ENCODE data around the gene NXPH3.

NXPH3 gene

DNA sequence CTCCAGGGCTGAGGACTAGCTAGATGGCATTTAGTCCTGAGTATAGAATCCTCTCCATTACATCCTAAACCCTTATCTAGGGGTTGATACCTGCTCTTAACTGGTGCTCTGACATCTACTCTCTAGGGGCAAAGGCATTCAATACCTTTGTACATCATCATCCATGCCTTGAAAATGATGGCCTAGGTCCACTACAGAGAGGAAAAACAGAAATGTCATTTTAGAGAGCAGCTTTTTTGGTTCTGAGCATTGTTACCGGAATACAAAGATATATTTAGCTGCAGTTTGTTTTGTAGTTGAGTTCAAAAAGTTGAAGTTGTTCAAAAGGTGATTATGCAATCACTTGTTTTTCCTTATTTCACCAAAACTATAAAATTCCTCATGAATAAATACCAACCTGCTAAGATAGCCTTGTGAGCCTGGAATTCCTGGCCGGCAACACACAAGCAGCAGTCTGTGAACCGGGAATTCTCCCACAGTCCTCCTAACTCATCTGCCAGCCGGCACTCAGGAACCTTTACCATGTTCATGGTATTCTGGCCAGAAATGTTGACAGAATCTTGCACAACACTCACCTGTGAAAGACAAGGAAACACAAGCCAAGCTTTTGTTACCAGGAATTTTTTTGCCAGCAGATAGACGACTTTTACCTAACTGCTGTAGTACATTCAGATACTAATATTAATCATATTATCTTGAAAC is 35.4 kb downstream of the NXPH3 start:
- H3K36me3 ChIP-seq (ENCODE audit: control insufficient read depth, insufficient read depth, low read length): peaks cover 14% of the 10 kb centered on the region
- TF ChIP-seq, protein P1, sequence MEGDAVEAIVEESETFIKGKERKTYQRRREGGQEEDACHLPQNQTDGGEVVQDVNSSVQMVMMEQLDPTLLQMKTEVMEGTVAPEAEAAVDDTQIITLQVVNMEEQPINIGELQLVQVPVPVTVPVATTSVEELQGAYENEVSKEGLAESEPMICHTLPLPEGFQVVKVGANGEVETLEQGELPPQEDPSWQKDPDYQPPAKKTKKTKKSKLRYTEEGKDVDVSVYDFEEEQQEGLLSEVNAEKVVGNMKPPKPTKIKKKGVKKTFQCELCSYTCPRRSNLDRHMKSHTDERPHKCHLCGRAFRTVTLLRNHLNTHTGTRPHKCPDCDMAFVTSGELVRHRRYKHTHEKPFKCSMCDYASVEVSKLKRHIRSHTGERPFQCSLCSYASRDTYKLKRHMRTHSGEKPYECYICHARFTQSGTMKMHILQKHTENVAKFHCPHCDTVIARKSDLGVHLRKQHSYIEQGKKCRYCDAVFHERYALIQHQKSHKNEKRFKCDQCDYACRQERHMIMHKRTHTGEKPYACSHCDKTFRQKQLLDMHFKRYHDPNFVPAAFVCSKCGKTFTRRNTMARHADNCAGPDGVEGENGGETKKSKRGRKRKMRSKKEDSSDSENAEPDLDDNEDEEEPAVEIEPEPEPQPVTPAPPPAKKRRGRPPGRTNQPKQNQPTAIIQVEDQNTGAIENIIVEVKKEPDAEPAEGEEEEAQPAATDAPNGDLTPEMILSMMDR (IDR thresholded peaks at IDR 0.05; ENCODE audit: insufficient read depth, low read length, poor library complexity, severe bottlenecking): no peak
- no peak for DNase-seq (ENCODE audit: extremely low read depth, insufficient read length)
- no peak overlapping the region for H3K4me3 ChIP-seq (replicated peaks; ENCODE audit: low read depth, low read length)
- H3K27me3 ChIP-seq (replicated peaks; ENCODE audit: control insufficient read depth, insufficient read depth, low read length): no peaks in the 10 kb centered on the region

DNA sequence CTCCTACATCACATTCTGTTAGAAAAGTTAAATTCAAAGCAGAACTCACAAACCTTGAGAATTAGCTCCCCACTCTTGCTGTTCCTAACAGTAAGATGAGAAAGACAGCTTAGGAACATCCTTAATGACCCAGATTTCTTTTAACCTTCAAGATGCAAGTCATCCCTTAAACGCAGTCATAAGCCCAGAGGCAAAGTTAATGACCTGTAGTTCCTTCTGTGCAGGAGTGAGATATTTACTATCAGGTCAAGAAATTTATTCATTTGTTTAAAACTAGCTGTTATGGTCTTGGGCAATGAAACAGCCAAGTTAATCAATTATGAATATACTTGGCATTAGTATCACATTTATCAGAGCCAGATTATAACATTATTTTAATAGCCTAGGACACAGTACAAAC is 37.1 kb downstream of the NXPH3 start:
- H3K4me3 ChIP-seq (replicated peaks; ENCODE audit: low read depth, low read length): no peak overlapping the region
- H3K36me3 ChIP-seq (ENCODE audit: control insufficient read depth, insufficient read depth, low read length): peaks cover 12% of the 10 kb centered on the region
- TF ChIP-seq, protein P1 (IDR thresholded peaks at IDR 0.05; ENCODE audit: insufficient read depth, low read length, poor library complexity, severe bottlenecking): no peak
- no peak for DNase-seq (ENCODE audit: extremely low read depth, insufficient read length)
- H3K27me3 ChIP-seq (replicated peaks; ENCODE audit: control insufficient read depth, insufficient read depth, low read length): no peaks in the 10 kb centered on the region

DNA sequence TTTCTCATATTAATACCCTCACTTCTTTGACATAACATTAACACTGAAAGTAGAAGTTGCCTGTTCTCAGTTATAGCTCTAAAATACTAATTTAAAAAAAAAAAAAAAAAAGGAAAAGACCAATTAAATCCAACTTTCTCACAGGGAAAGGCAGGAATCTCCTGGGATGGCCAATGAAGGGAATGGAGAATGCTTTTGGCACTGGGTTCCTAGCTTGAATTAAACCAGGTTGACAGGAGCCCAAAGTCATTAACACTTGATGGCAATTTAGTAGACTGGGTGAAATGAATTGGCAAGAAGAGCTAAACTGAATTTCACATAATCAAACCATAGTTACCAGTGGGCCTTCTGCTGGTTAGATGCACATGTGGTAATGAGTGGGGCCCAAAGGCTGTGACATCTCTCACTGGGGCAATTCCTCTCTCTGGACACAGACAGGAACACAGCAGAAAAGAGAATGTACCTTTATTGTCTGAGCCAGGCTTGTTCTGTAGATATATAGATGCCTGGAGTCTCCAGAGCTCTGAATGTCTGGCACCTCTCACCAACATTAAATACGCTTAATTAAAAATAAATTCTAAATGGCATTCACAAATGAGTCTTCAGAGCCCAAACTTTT is 37.6 kb downstream of the NXPH3 start:
- TF ChIP-seq, protein P1 (IDR thresholded peaks at IDR 0.05; ENCODE audit: insufficient read depth, low read length, poor library complexity, severe bottlenecking): no peak
- H3K36me3 ChIP-seq (ENCODE audit: control insufficient read depth, insufficient read depth, low read length): peaks cover 9% of the 10 kb centered on the region
- no peak overlapping the region for H3K4me3 ChIP-seq (replicated peaks; ENCODE audit: low read depth, low read length)
- no peaks in the 10 kb centered on the region for H3K27me3 ChIP-seq (replicated peaks; ENCODE audit: control insufficient read depth, insufficient read depth, low read length)
- no peak for DNase-seq (ENCODE audit: extremely low read depth, insufficient read length)

DNA sequence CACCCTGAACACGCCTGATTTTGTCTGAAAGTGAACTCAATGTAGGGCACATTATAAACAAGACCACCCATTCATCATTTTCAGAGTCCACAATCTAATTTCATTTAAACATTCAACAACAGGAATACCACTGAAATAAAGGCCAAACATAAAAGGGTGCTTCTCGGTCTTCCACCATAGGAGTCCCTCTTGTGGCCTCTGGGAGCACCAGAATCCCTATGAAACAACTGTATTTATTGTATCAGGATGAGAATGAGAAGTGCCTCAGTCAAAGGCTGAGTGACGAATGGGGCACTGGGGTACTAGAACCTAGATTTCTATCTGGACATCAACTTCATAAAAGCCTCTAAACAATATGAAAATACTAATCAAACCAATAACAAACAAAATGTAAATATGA is 40.4 kb downstream of the NXPH3 start:
- H3K36me3 ChIP-seq (ENCODE audit: control insufficient read depth, insufficient read depth, low read length): peaks cover 9% of the 10 kb centered on the region
- no peaks in the 10 kb centered on the region for H3K27me3 ChIP-seq (replicated peaks; ENCODE audit: control insufficient read depth, insufficient read depth, low read length)
- no peak overlapping the region for H3K4me3 ChIP-seq (replicated peaks; ENCODE audit: low read depth, low read length)
- TF ChIP-seq, protein P1 (IDR thresholded peaks at IDR 0.05; ENCODE audit: insufficient read depth, low read length, poor library complexity, severe bottlenecking): no peak
- DNase-seq (ENCODE audit: extremely low read depth, insufficient read length): no peak

DNA sequence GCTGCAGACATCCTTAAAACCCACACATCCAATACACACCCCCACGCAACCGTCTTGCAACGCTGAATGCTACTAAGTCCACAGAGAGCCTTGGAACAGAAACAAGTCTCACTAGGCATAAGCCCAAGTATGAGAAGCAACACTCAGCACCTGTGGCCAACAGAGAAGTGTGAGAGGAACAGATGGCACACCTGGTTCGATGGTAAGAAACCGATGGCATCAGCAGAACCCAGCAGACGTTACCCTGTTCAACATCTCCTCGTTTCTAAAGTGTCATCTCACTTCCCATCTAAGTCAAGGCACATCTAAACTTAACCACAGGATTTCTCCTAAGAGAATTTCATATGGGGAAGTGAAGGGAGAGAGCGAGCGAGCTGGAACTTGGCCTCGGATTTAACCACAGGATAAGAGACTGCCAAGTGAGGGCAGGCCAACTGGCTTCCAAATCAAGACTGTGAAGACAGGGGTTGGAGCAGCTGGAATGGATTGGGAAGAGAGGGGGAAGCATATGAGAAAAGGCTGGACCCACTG is 41.0 kb downstream of the NXPH3 start:
- DNase-seq (ENCODE audit: extremely low read depth, insufficient read length): peak; percentile 2
- H3K4me3 ChIP-seq (replicated peaks; ENCODE audit: low read depth, low read length): no peak overlapping the region
- H3K36me3 ChIP-seq (ENCODE audit: control insufficient read depth, insufficient read depth, low read length): peaks cover 9% of the 10 kb centered on the region
- no peaks in the 10 kb centered on the region for H3K27me3 ChIP-seq (replicated peaks; ENCODE audit: control insufficient read depth, insufficient read depth, low read length)
- TF ChIP-seq, protein P1 (IDR thresholded peaks at IDR 0.05; ENCODE audit: insufficient read depth, low read length, poor library complexity, severe bottlenecking): no peak
